ENCODE measurements around the gene ABCC10. TPM values are rescaled to one million over a fixed set of nuclear protein-coding genes. Genes with fewer than 3 reads are reported as not detected.
"Not testable (repeated sequence)": the region's sequence is repeated elsewhere in the genome, so short reads cannot be mapped to it uniquely, and the experiment has no call there.

Gene ABCC10
- total RNA-seq, 1 experiment from 2014 or later: 28.4 TPM

DNA sequence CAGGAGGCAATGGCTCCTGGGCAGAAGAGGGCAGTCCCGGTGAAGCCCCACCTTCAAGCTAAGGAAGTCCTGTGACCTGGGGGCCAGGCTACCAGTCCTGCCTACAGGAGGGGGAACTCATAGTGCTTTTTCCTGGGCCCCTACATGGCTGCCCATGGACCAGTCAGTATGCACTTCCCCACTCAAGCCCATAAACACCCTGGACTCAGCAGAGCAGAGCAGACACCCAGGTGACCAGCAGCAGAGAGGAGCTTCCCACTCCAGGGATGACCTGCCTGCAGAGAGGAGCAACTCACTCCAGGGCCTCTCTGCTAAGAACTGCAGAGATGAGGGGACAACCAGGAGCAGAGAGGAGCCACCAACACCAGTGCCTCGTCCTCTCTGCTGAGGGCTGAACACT, 14.3 kb upstream of the ABCC10 start:
- no TSS peak for BruUV-seq (replicated peaks)
- Histone ChIP-seq H3K9me3 (ENCODE audit: insufficient read depth, low read depth) (no peaks in the 10 kb centered on the region), H3K27ac (no peak overlapping the region), H2AFZ (no peak overlapping the region), H3K4me3 (no peak overlapping the region), H4K20me1 (ENCODE audit: insufficient read depth) (no peaks in the 10 kb centered on the region), H3K27me3 (ENCODE audit: insufficient read depth, low read depth) (no peaks in the 10 kb centered on the region), H3K9me2 (ENCODE audit: insufficient read depth) (no peaks in the 10 kb centered on the region), H3K36me3 (ENCODE audit: low read depth) (no peaks in the 10 kb centered on the region), H3K79me2 (ENCODE audit: low read depth) (no peaks in the 10 kb centered on the region), H3F3A (ENCODE audit: insufficient read depth, low read depth) (no peaks in the 10 kb centered on the region), H3K4me1 (replicated peaks; ENCODE audit: insufficient read depth) (no peaks in the 10 kb centered on the region), H3K4me2 (no peak overlapping the region)
- CTCF ChIA-PET: interaction anchor here (0.6 kb wide), 1 partner anchor 125 kb away, joined by 3 read pairs; no protein-coding TSS in a partner anchor
- TF ChIP-seq, protein P1, sequence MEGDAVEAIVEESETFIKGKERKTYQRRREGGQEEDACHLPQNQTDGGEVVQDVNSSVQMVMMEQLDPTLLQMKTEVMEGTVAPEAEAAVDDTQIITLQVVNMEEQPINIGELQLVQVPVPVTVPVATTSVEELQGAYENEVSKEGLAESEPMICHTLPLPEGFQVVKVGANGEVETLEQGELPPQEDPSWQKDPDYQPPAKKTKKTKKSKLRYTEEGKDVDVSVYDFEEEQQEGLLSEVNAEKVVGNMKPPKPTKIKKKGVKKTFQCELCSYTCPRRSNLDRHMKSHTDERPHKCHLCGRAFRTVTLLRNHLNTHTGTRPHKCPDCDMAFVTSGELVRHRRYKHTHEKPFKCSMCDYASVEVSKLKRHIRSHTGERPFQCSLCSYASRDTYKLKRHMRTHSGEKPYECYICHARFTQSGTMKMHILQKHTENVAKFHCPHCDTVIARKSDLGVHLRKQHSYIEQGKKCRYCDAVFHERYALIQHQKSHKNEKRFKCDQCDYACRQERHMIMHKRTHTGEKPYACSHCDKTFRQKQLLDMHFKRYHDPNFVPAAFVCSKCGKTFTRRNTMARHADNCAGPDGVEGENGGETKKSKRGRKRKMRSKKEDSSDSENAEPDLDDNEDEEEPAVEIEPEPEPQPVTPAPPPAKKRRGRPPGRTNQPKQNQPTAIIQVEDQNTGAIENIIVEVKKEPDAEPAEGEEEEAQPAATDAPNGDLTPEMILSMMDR (conservative IDR thresholded peaks at IDR 0.05): no peak
- no peak for TF ChIP-seq EZH2 (IDR thresholded peaks at IDR 0.05; ENCODE audit: low read depth)
- DNase-seq: no peak
- POLR2A ChIA-PET (ENCODE audit: unreplicated experiment): no interaction called here
- intact Hi-C loops (cut with micrococcal nuclease; ENCODE audit: unreplicated experiment): no loop called here

- CTCF ChIA-PET; H3K9me3 ChIP-seq (ENCODE audit: insufficient read depth, low read depth); H4K20me1 ChIP-seq (ENCODE audit: insufficient read depth); H3K27me3 ChIP-seq (ENCODE audit: insufficient read depth, low read depth); DNase-seq; H3K4me2 ChIP-seq; BruUV-seq (replicated peaks); H3K36me3 ChIP-seq (ENCODE audit: low read depth); POLR2A ChIA-PET (ENCODE audit: unreplicated experiment); H3K4me1 ChIP-seq (replicated peaks; ENCODE audit: insufficient read depth); H3K79me2 ChIP-seq (ENCODE audit: low read depth); H3F3A ChIP-seq (ENCODE audit: insufficient read depth, low read depth); H3K4me3 ChIP-seq; intact Hi-C loops (cut with micrococcal nuclease; ENCODE audit: unreplicated experiment); H2AFZ ChIP-seq; H3K9me2 ChIP-seq (ENCODE audit: insufficient read depth); H3K27ac ChIP-seq: not testable (repeated sequence)
Measured at GRCh38 chr6:43415275-43415674, 12.1 kb upstream of the ABCC10 start.

GRCh38 chr6:43416935-43417334, 10.4 kb upstream of the ABCC10 start:
- no peaks in the 10 kb centered on the region for H3K36me3 ChIP-seq (ENCODE audit: low read depth)
- H3K9me3 ChIP-seq (ENCODE audit: insufficient read depth, low read depth): no peaks in the 10 kb centered on the region
- no peak overlapping the region for H2AFZ ChIP-seq
- H3K4me2 ChIP-seq: no peak overlapping the region
- H3K4me3 ChIP-seq: no peak overlapping the region
- TF ChIP-seq, protein P1 (conservative IDR thresholded peaks at IDR 0.05): no peak
- TF ChIP-seq EZH2 (IDR thresholded peaks at IDR 0.05; ENCODE audit: low read depth): no peak
- H3K9me2 ChIP-seq (ENCODE audit: insufficient read depth): no peaks in the 10 kb centered on the region
- H4K20me1 ChIP-seq (ENCODE audit: insufficient read depth): no peaks in the 10 kb centered on the region
- H3K27ac ChIP-seq: no peak overlapping the region
- no peaks in the 10 kb centered on the region for H3K79me2 ChIP-seq (ENCODE audit: low read depth)
- no peak for DNase-seq
- intact Hi-C loops (cut with micrococcal nuclease; ENCODE audit: unreplicated experiment): no loop called here
- no TSS peak for BruUV-seq (replicated peaks)
- ChIA-PET CTCF (no interaction called here), POLR2A (ENCODE audit: unreplicated experiment) (no interaction called here)
- H3F3A ChIP-seq (ENCODE audit: insufficient read depth, low read depth): no peaks in the 10 kb centered on the region; the same call in 1 of the 2 replicates
- no peaks in the 10 kb centered on the region for H3K27me3 ChIP-seq (ENCODE audit: insufficient read depth, low read depth)
- H3K4me1 ChIP-seq (replicated peaks; ENCODE audit: insufficient read depth): no peaks in the 10 kb centered on the region

DNA sequence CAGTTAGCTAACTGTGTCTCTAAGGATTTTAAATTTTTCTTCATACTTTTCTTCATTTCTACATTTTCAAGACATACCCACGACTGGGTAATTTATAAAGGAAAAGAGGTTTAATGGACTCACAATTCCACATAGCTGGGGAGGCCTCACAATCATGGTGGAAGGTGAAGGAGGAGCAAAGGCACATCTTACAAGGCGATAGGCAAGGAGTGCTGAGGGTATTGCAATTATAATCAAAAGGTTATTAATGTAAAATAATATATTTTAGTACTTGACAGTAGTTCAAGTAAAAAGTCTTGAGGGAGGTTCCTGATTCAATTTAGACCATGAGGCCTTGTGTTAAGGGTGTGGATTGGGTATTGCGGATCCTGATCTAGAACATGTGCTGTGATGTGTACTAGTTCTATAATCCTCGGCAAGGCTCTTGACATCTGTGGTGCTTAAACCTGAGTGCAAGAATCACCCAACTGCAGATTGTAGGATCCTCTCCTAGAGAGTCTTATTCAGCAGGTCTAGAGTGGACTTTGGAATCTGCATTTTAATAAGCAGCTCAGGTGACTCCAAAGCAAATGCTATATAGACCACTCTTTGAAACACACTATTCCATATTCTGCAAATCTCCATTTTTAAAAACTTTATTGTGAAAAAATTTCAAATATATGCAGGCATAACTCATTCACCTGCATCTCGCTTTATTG, 7.2 kb upstream of the ABCC10 start:
- no peak overlapping the region for H3K27ac ChIP-seq
- H3K27me3 ChIP-seq (ENCODE audit: insufficient read depth, low read depth): no peaks in the 10 kb centered on the region
- intact Hi-C loops (cut with micrococcal nuclease; ENCODE audit: unreplicated experiment): no loop called here
- H3K4me3 ChIP-seq: no peak overlapping the region
- ChIA-PET POLR2A (ENCODE audit: unreplicated experiment) (no interaction called here), CTCF (no interaction called here)
- H3K36me3 ChIP-seq (ENCODE audit: low read depth): no peaks in the 10 kb centered on the region
- no peak for DNase-seq
- H2AFZ ChIP-seq: no peak overlapping the region
- H4K20me1 ChIP-seq (ENCODE audit: insufficient read depth): no peaks in the 10 kb centered on the region
- H3K4me2 ChIP-seq: no peak overlapping the region
- BruUV-seq (replicated peaks): no TSS peak
- no peaks in the 10 kb centered on the region for H3K4me1 ChIP-seq (replicated peaks; ENCODE audit: insufficient read depth)
- H3K9me3 ChIP-seq (ENCODE audit: insufficient read depth, low read depth): no peaks in the 10 kb centered on the region
- no peaks in the 10 kb centered on the region for H3K79me2 ChIP-seq (ENCODE audit: low read depth)
- no peaks in the 10 kb centered on the region for H3K9me2 ChIP-seq (ENCODE audit: insufficient read depth)
- H3F3A ChIP-seq (ENCODE audit: insufficient read depth, low read depth): no peaks in the 10 kb centered on the region; the same call in 1 of the 2 replicates
- TF ChIP-seq, protein P1 (conservative IDR thresholded peaks at IDR 0.05): no peak
- TF ChIP-seq EZH2 (IDR thresholded peaks at IDR 0.05; ENCODE audit: low read depth): no peak
